Karpas-422 (cell line): ENCODE results near the gene METRNL. TPM values are rescaled to one million over a fixed set of nuclear protein-coding genes. Genes with fewer than 3 reads are reported as not detected.

ENCODE experiments used
- DNase-seq: peaks from one replicate; pipeline ENCODE4 v3.0.0-alpha.2; 2015
- H2AFZ ChIP-seq: fragments of 200-600 bp; sonication (generic); 2 replicates; pipeline ENCODE4 v1.6.1; 2014; ENCODE audit warnings: antibody characterized with exemption, low read length, mixed read lengths
- H3K27ac ChIP-seq: fragments of 200-600 bp; sonication (generic); 2 replicates; pipeline ENCODE4 v1.5.1; 2014; ENCODE audit warnings: mild to moderate bottlenecking, low read length, moderate library complexity
- H3K27me3 ChIP-seq: fragments of 200-600 bp; sonication (generic); 2 replicates; pipeline ENCODE4 v1.6.1; 2014; ENCODE audit warnings: low read length, mixed read lengths
- H3K36me3 ChIP-seq: fragments of 200-600 bp; sonication (generic); 2 replicates; pipeline ENCODE4 v1.6.1; 2014; ENCODE audit warnings: low read length, mixed read lengths; ENCODE audit not compliant: insufficient read depth
- H3K4me1 ChIP-seq: fragments of 200-600 bp; sonication (generic); 2 replicates; pipeline ENCODE4 v1.6.1; 2014; ENCODE audit warnings: mild to moderate bottlenecking, low read length, mixed read lengths
- H3K4me2 ChIP-seq: fragments of 200-600 bp; sonication (generic); 2 replicates; pipeline ENCODE4 v1.6.1; 2014; ENCODE audit warnings: low read length, low read depth, mild to moderate bottlenecking; ENCODE audit not compliant: poor library complexity, severe bottlenecking
- H3K4me3 ChIP-seq: fragments of 200-600 bp; sonication (generic); 2 replicates; pipeline ENCODE4 v1.5.1; 2014; ENCODE audit warnings: mild to moderate bottlenecking, antibody characterized with exemption, low read length, mixed read lengths
- H3K79me2 ChIP-seq: fragments of 200-600 bp; sonication (generic); 2 replicates; pipeline ENCODE4 v1.6.1; 2014; ENCODE audit warnings: mild to moderate bottlenecking, low read length, mixed read lengths
- H3K9ac ChIP-seq: fragments of 200-600 bp; sonication (generic); 2 replicates; pipeline ENCODE4 v1.6.0; 2014; ENCODE audit warnings: low read length
- H3K9me2 ChIP-seq: fragments of 200-600 bp; sonication (generic), shearing (Covaris generic); replicated peaks from 2 replicates; pipeline ENCODE4 v1.6.0; 2014; ENCODE audit warnings: mild to moderate bottlenecking, low read length, moderate library complexity; ENCODE audit not compliant: insufficient read depth
- H3K9me3 ChIP-seq: fragments of 300-700, 200-600 bp; sonication (generic); 2 replicates; pipeline ENCODE4 v1.6.1; 2014; ENCODE audit warnings: low read length, mixed read lengths
- H4K20me1 ChIP-seq: fragments of 200-600 bp; sonication (generic); 2 replicates; pipeline ENCODE4 v1.6.1; 2014; ENCODE audit warnings: mild to moderate bottlenecking, antibody characterized with exemption, low read length, low read depth; ENCODE audit not compliant: insufficient read depth
- total RNA-seq: library from RNA; depleted of rRNA; stranded (reverse); fragments of >200 nt; shearing (Covaris generic); gene quantifications from 2 replicates; pipeline ENCODE4 v1.2.3, GENCODE V29; 2014; ENCODE audit warnings: low replicate concordance

Gene METRNL
- total RNA-seq, 1 experiment from 2014 or later, result 2.4 TPM

- H3K36me3 ChIP-seq, result no peaks in the 10 kb centered on the region
- H3K27me3 ChIP-seq, result no peaks in the 10 kb centered on the region
- no peaks in the 10 kb centered on the region for H3K9me3 ChIP-seq
- no peak overlapping the region for H3K27ac ChIP-seq
- no peak for DNase-seq
- no peaks in the 10 kb centered on the region for H3K9me2 ChIP-seq
- H3K9ac ChIP-seq, result no peak overlapping the region
- no peak overlapping the region for H2AFZ ChIP-seq
- no peaks in the 10 kb centered on the region for H4K20me1 ChIP-seq
- H3K4me1 ChIP-seq, result peaks cover 6% of the 10 kb centered on the region
- no peaks in the 10 kb centered on the region for H3K79me2 ChIP-seq
- H3K4me3 ChIP-seq, result no peak overlapping the region
- no peak overlapping the region for H3K4me2 ChIP-seq
These were observed 26.1 kb downstream of the METRNL start for GRCh38 chr17:83105512-83105911.

- H3K27me3 ChIP-seq, result no peaks in the 10 kb centered on the region
- no peak overlapping the region for H2AFZ ChIP-seq
- H3K27ac ChIP-seq, result no peak overlapping the region
- H3K79me2 ChIP-seq, result no peaks in the 10 kb centered on the region
- H4K20me1 ChIP-seq, result no peaks in the 10 kb centered on the region
- peak; percentile 53 for DNase-seq
- H3K9ac ChIP-seq, result no peak overlapping the region
- no peak overlapping the region for H3K4me3 ChIP-seq
- H3K4me2 ChIP-seq, result no peak overlapping the region
- H3K9me2 ChIP-seq, result no peaks in the 10 kb centered on the region
- no peaks in the 10 kb centered on the region for H3K9me3 ChIP-seq
- peaks cover 2% of the 10 kb centered on the region for H3K4me1 ChIP-seq
- no peaks in the 10 kb centered on the region for H3K36me3 ChIP-seq
These were observed 26.7 kb downstream of the METRNL start for GRCh38 chr17:83106056-83106588.

- H3K36me3 ChIP-seq, result no peaks in the 10 kb centered on the region
- no peak overlapping the region for H3K4me2 ChIP-seq
- H4K20me1 ChIP-seq, result no peaks in the 10 kb centered on the region
- H3K27me3 ChIP-seq, result no peaks in the 10 kb centered on the region
- H3K4me3 ChIP-seq, result no peak overlapping the region
- H3K9me2 ChIP-seq, result no peaks in the 10 kb centered on the region
- no peak overlapping the region for H3K27ac ChIP-seq
- no peaks in the 10 kb centered on the region for H3K79me2 ChIP-seq
- DNase-seq, result no peak
- H3K9ac ChIP-seq, result no peak overlapping the region
- no peak overlapping the region for H2AFZ ChIP-seq
- no peaks in the 10 kb centered on the region for H3K9me3 ChIP-seq
- H3K4me1 ChIP-seq, result no peaks in the 10 kb centered on the region
These were observed 27.7 kb downstream of the METRNL start for GRCh38 chr17:83106913-83107655.

GRCh38 chr17:83107656-83108048, 28.2 kb downstream of the METRNL start:
- no peak overlapping the region for H3K4me2 ChIP-seq
- H4K20me1 ChIP-seq, result no peaks in the 10 kb centered on the region
- no peaks in the 10 kb centered on the region for H3K4me1 ChIP-seq
- no peaks in the 10 kb centered on the region for H3K9me2 ChIP-seq
- no peaks in the 10 kb centered on the region for H3K9me3 ChIP-seq
- no peak overlapping the region for H2AFZ ChIP-seq
- no peak overlapping the region for H3K9ac ChIP-seq
- DNase-seq, result no peak
- no peaks in the 10 kb centered on the region for H3K27me3 ChIP-seq
- no peaks in the 10 kb centered on the region for H3K36me3 ChIP-seq
- no peak overlapping the region for H3K27ac ChIP-seq
- H3K4me3 ChIP-seq, result no peak overlapping the region
- no peaks in the 10 kb centered on the region for H3K79me2 ChIP-seq

GRCh38 chr17:83108709-83109108, 29.3 kb downstream of the METRNL start:
- Histone ChIP-seq H3K4me1 (no peaks in the 10 kb centered on the region), H2AFZ (no peak overlapping the region), H3K4me2 (no peak overlapping the region), H3K9me3 (no peaks in the 10 kb centered on the region), H3K27me3 (no peaks in the 10 kb centered on the region), H3K36me3 (no peaks in the 10 kb centered on the region), H3K4me3 (no peak overlapping the region), H3K9me2 (no peaks in the 10 kb centered on the region), H4K20me1 (no peaks in the 10 kb centered on the region), H3K79me2 (no peaks in the 10 kb centered on the region), H3K9ac (no peak overlapping the region), H3K27ac (no peak overlapping the region)
- no peak for DNase-seq

GRCh38 chr17:83109386-83109785, 30.0 kb downstream of the METRNL start:
- H3K27me3 ChIP-seq, result no peaks in the 10 kb centered on the region

GRCh38 chr17:83109793-83110645, 30.6 kb downstream of the METRNL start:
- Histone ChIP-seq H3K9me3 (no peaks in the 10 kb centered on the region), H3K79me2 (no peaks in the 10 kb centered on the region), H3K9ac (no peak overlapping the region), H3K9me2 (no peaks in the 10 kb centered on the region), H3K27me3 (no peaks in the 10 kb centered on the region), H3K4me3 (no peak overlapping the region), H3K36me3 (no peaks in the 10 kb centered on the region), H3K27ac (no peak overlapping the region), H3K4me1 (no peaks in the 10 kb centered on the region), H2AFZ (no peak overlapping the region), H4K20me1 (no peaks in the 10 kb centered on the region), H3K4me2 (no peak overlapping the region)
- no peak for DNase-seq

More at GRCh38 chr17:83109386-83109785, 30.0 kb downstream of the METRNL start:
- Histone ChIP-seq H4K20me1 (no peaks in the 10 kb centered on the region), H3K4me3 (no peak overlapping the region), H3K36me3 (no peaks in the 10 kb centered on the region), H3K4me2 (no peak overlapping the region), H2AFZ (no peak overlapping the region), H3K4me1 (no peaks in the 10 kb centered on the region), H3K9ac (no peak overlapping the region), H3K79me2 (no peaks in the 10 kb centered on the region), H3K9me3 (no peaks in the 10 kb centered on the region), H3K27ac (no peak overlapping the region), H3K9me2 (no peaks in the 10 kb centered on the region)
- no peak for DNase-seq

- no peak overlapping the region for H3K27ac ChIP-seq
- H3K79me2 ChIP-seq, result no peaks in the 10 kb centered on the region
- H4K20me1 ChIP-seq, result no peaks in the 10 kb centered on the region
- no peaks in the 10 kb centered on the region for H3K9me3 ChIP-seq
- no peaks in the 10 kb centered on the region for H3K27me3 ChIP-seq
- no peak overlapping the region for H3K4me2 ChIP-seq
- H3K36me3 ChIP-seq, result no peaks in the 10 kb centered on the region
- no peak overlapping the region for H3K4me3 ChIP-seq
- H3K9ac ChIP-seq, result no peak overlapping the region
- no peaks in the 10 kb centered on the region for H3K4me1 ChIP-seq
- no peak for DNase-seq
- H3K9me2 ChIP-seq, result no peaks in the 10 kb centered on the region
- no peak overlapping the region for H2AFZ ChIP-seq
These were observed 31.3 kb downstream of the METRNL start for GRCh38 chr17:83110735-83111134.
